Left lung (tissue), 10 donors: ENCODE results near the gene SMARCC1. TPM values are rescaled to one million over a fixed set of nuclear protein-coding genes. Genes with fewer than 3 reads are reported as not detected.
A peak's percentile ranks its signal among the peaks of the same experiment; 100 is the strongest.

Experiments used
- ATAC-seq: fragments of 200-7000 bp; cut with Tn5 transposase; one replicate; pipeline ENCODE4 v1.9.1; 2020; ENCODE audit warnings: moderate library complexity
- DNase-seq, 4 donors: peaks; one replicate each; pipeline ENCODE4 v3.0.0-alpha.2; 2013 to 2020
- H3K27ac ChIP-seq, 2 donors: fragments of 200-600 bp; sonication (generic) in 1 of 2; one replicate each; pipeline versions ENCODE4 v1.5.0 to v1.8.0; 2020 to 2021
- H3K27me3 ChIP-seq, 2 donors: fragments of 200-600 bp; sonication (generic) in 1 of 2; one replicate each; pipeline versions ENCODE4 v1.5.0 to v1.8.0; 2020 to 2021
- H3K36me3 ChIP-seq, 2 donors: fragments of 200-600 bp; sonication (generic) in 1 of 2; one replicate each; pipeline versions ENCODE4 v1.5.0 to v1.8.0; 2020 to 2021
- H3K4me1 ChIP-seq, 2 donors: fragments of 200-600 bp; one replicate each; pipeline ENCODE4 v1.8.0; 2021
- H3K4me3 ChIP-seq, 2 donors: fragments of 200-600 bp; sonication (generic) in 1 of 2; one replicate each; pipeline versions ENCODE4 v1.5.0 to v1.8.0; 2020 to 2021; ENCODE audit warnings: mild to moderate bottlenecking in 1 of 2
- H3K9me3 ChIP-seq, 2 donors: fragments of 200-600 bp; sonication (generic) in 1 of 2; one replicate each; pipeline versions ENCODE4 v1.5.0 to v1.8.0; 2020 to 2021
- intact Hi-C, 2 donors: fragments of 100-400 bp; cut with DNase I; formaldehyde crosslinking; loops; one replicate each; pipeline versions ENCODE4 v1.11.2 to v1.14.2; 2022
- polyA plus RNA-seq, 6 donors: library from polyadenylated mRNA; unstranded; fragments of 120-200 nt; gene quantifications; one replicate each; pipeline ENCODE4 v1.2.1, GENCODE V29; 2013; ENCODE audit not compliant: insufficient read length in 6 of 6
- total RNA-seq, 2 donors: library from RNA; stranded (reverse); fragmentation: NEBNext Ultra II Directional; extraction: Animal tissue kit (Norgen Biotek cat#: 25700); gene quantifications; one replicate each; pipeline ENCODE4 v1.2.1, GENCODE V29; 2021
- TF ChIP-seq, protein P1 (sequence below), 2 donors: fragments of 200-600 bp; sonication (generic) in 1 of 2; IDR thresholded peaks; one replicate each; pipeline versions ENCODE4 v1.5.0 to v1.8.0; 2021; ENCODE audit warnings: antibody characterized with exemption in 2 of 2
- donor health status: DM: no; HTN: yes; CAD: no.
- donor health status: DM: no; HTN: no; CAD: no.

The SMARCC1 gene
- total and polyA plus RNA-seq, 8 donors, result 58.5 to 112 (median 97.6) TPM

DNA sequence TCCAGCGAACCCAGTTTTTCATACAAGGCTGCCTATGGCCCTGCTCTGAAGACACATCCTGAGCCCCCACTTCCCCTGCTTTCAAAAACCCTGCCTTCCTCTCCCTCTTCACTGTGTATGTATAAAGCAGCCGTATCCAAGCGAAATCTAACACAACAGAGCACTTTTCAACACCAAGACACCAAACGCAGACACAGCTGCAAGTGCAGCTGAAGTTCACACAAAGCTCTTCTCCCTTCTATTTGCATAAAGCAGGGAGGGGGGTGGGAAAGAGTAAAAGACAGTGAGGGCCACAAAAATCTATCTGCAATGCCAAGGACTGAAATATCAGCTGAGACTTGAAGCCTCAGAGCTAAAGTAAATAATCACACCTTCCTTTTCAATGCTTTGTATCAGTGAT is 168.0 kb downstream of the SMARCC1 start:
- H3K4me1 ChIP-seq, result peaks cover 0 to 4% of the 10 kb centered on the region in 2 donors
- no peak overlapping the region for H3K27ac ChIP-seq
- intact Hi-C loops, result no loop called here

DNA sequence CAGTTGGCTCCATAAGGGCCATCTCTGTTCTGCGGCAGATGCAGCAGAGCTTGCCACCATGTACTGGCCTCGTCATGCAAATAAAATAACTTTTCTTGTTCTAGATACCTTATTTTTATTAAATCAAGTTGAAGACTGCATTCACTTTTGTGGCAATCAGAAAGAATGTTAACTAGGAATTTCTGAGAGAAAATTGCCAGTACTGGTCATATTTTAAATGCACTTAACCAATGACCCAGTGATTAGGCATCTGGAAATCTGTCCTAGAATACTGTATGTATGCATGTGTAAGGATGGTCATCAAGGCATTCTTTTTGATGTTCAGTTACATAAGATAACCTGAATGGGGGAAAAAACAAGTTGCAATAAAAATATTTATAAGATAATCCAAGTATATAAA is 168.8 kb downstream of the SMARCC1 start:
- intact Hi-C loops, result no loop called here
- Histone ChIP-seq H3K4me3 (no peak overlapping the region), H3K4me1 (peaks cover 0 to 4% of the 10 kb centered on the region in 2 donors), H3K27ac (no peak overlapping the region), H3K36me3 (peaks cover 3 to 52% of the 10 kb centered on the region in 2 donors), H3K27me3 (no peaks in the 10 kb centered on the region), H3K9me3 (no peaks in the 10 kb centered on the region)
- ATAC-seq (no peak), DNase-seq (no peak)
- TF ChIP-seq, protein P1, sequence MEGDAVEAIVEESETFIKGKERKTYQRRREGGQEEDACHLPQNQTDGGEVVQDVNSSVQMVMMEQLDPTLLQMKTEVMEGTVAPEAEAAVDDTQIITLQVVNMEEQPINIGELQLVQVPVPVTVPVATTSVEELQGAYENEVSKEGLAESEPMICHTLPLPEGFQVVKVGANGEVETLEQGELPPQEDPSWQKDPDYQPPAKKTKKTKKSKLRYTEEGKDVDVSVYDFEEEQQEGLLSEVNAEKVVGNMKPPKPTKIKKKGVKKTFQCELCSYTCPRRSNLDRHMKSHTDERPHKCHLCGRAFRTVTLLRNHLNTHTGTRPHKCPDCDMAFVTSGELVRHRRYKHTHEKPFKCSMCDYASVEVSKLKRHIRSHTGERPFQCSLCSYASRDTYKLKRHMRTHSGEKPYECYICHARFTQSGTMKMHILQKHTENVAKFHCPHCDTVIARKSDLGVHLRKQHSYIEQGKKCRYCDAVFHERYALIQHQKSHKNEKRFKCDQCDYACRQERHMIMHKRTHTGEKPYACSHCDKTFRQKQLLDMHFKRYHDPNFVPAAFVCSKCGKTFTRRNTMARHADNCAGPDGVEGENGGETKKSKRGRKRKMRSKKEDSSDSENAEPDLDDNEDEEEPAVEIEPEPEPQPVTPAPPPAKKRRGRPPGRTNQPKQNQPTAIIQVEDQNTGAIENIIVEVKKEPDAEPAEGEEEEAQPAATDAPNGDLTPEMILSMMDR (IDR thresholded peaks at IDR 0.05), result no peak

More for the DNA sequence above, 168.0 kb downstream of the SMARCC1 start:
- H3K27me3 ChIP-seq, result no peaks in the 10 kb centered on the region
- DNase-seq (no peak), ATAC-seq (no peak)
- H3K4me3 ChIP-seq, result no peak overlapping the region
- peaks cover 3 to 53% of the 10 kb centered on the region in 2 donors for H3K36me3 ChIP-seq
- H3K9me3 ChIP-seq, result no peaks in the 10 kb centered on the region
- TF ChIP-seq, protein P1 (IDR thresholded peaks at IDR 0.05), result no peak

DNA sequence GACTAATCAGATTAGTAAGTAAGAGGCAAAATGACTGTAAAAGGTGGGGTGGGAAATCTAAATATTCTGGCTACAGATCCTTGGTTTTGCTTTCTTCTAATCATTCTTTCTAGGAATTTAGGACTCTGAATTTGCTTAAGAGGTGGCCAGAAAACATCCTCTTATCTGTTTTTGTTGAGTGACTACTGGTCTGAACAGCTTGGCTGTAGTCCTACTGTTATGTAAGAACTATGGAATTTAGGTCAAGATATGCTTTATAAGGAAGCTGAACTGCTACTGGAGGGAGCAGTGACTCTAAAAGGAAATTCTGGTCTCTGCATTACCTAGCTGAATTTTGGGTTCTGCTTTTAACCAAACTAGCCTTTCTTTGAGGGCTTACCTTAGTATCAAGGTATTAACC is 169.5 kb downstream of the SMARCC1 start:
- Histone ChIP-seq H3K27ac (no peak overlapping the region), H3K9me3 (no peaks in the 10 kb centered on the region), H3K4me1 (peaks cover 0 to 4% of the 10 kb centered on the region in 2 donors), H3K36me3 (peaks cover 3 to 50% of the 10 kb centered on the region in 2 donors), H3K27me3 (no peaks in the 10 kb centered on the region), H3K4me3 (no peak overlapping the region)
- ATAC-seq (peak; percentile 91), DNase-seq (peak in 2 of 4 donors; percentile 40 to 77)
- TF ChIP-seq, protein P1 (IDR thresholded peaks at IDR 0.05), result no peak
- intact Hi-C loops, result no loop called here

DNA sequence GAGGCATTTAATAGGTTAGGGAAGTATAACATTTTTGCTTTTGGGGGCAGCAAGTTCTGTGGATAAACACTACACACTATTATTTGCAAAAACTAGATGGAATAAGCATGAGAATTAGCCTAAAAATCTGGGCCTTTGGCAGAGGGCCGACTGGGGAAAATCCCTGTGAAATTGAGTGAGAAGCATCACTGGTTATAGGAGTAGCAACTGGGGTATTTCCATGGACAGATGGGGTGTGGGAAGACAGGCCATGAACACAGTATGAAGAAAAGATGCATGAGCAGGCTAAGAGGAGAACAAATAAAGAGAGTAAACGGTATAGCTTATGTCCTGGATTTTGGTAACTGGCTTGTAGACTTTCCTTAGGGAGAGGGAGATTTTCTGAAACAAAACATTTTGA is 170.1 kb downstream of the SMARCC1 start:
- H3K4me1 ChIP-seq, result peaks cover 0 to 4% of the 10 kb centered on the region in 2 donors
- ATAC-seq (no peak), DNase-seq (no peak)
- TF ChIP-seq, protein P1 (IDR thresholded peaks at IDR 0.05), result no peak
- H3K4me3 ChIP-seq, result no peak overlapping the region
- peaks cover 3 to 55% of the 10 kb centered on the region in 2 donors for H3K36me3 ChIP-seq
- H3K27ac ChIP-seq, result no peak overlapping the region
- intact Hi-C loops, result no loop called here
- no peaks in the 10 kb centered on the region for H3K9me3 ChIP-seq
- H3K27me3 ChIP-seq, result no peaks in the 10 kb centered on the region

DNA sequence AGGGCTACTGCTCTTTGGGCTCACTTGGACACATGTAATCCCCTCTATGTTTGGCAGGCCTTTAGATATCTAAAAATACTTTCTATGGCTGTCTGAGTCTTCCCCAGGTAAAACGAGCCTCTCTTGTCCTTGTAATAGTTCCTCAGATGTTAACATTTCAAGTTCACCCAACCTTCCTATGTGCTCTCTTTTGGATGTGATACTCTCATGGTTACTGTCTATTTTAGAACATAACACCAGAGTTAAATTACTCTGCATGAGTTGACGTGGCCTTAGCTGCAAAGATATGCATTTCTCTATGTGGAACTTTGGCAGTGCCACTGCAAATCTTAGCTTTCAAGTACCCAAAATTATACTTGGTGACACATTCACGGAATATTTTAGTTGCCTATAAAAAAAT is 171.1 kb downstream of the SMARCC1 start:
- H3K9me3 ChIP-seq, result no peaks in the 10 kb centered on the region
- H3K4me3 ChIP-seq, result no peak overlapping the region
- peaks cover 0 to 4% of the 10 kb centered on the region in 2 donors for H3K4me1 ChIP-seq
- TF ChIP-seq, protein P1 (IDR thresholded peaks at IDR 0.05), result no peak
- no peak overlapping the region for H3K27ac ChIP-seq
- intact Hi-C loops, result no loop called here
- ATAC-seq, result no peak
- no peaks in the 10 kb centered on the region for H3K27me3 ChIP-seq
- DNase-seq, result no peak
- H3K36me3 ChIP-seq, result peaks cover 3 to 60% of the 10 kb centered on the region in 2 donors
